Suprapubic skin (tissue), 3 donors: ENCODE results near the gene KRT75.

ENCODE experiments used
- CTCF ChIP-seq, 2 donors: fragments of 200-600 bp in 1 of 2; fragments of 450-650 bp in 1 of 2; sonication (generic) in 1 of 2; IDR thresholded peaks; one replicate each; pipeline ENCODE4 v1.5.1; 2016 to 2019; ENCODE audit warnings: antibody characterized with exemption in 2 of 2, mild to moderate bottlenecking in 1 of 2, moderate library complexity in 1 of 2
- POLR2A ChIP-seq, 2 donors: fragments of 450-650 bp; IDR thresholded peaks; one replicate each; pipeline ENCODE4 v1.6.1; 2017; ENCODE audit warnings: antibody characterized with exemption in 2 of 2, mild to moderate bottlenecking in 2 of 2, moderate library complexity in 2 of 2

- no peak for TF ChIP-seq CTCF (IDR thresholded peaks at IDR 0.05)
- no peak for TF ChIP-seq POLR2A (IDR thresholded peaks at IDR 0.05)
Measured at GRCh38 chr12:52383331-52383730, 50.8 kb downstream of the KRT75 start.
